Kidney glomerular epithelial cell (primary cell): Measurements from ENCODE around the gene FPR1.
"Not testable (repeated sequence)": the region's sequence is repeated elsewhere in the genome, so short reads cannot be mapped to it uniquely, and the experiment has no call there.

ENCODE experiments used
- DNase-seq: peaks from one replicate; lab custom pipeline; 2025; lab: John Stamatoyannopoulos, UW

Gene FPR1

GRCh38 chr19:51779703-51780102 is 28.0 kb upstream of the FPR1 start:
- no peak for DNase-seq

GRCh38 chr19:51779181-51779580 is 27.5 kb upstream of the FPR1 start:
- no peak for DNase-seq

GRCh38 chr19:51777570-51778462 is 26.1 kb upstream of the FPR1 start:
- DNase-seq = peak; percentile 36

DNA sequence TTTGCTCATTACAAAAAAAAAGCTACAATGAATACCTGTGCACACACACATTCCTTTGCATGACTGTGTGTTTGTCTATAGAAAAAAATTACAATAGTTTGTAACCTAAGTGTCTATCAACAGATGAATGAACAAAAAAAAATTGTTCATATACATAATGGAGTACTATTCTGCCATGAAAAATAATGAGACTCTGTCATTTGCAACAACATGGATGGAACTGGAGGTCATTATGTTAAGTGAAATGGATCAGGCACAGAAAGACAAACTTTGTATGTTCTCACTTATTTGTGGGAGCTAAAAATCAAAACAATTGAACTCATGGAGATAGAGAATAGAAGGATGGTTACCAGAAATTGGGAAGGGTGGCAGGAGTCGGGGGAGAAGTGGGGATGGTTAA is 24.9 kb upstream of the FPR1 start:
- DNase-seq = not testable (repeated sequence)

DNA sequence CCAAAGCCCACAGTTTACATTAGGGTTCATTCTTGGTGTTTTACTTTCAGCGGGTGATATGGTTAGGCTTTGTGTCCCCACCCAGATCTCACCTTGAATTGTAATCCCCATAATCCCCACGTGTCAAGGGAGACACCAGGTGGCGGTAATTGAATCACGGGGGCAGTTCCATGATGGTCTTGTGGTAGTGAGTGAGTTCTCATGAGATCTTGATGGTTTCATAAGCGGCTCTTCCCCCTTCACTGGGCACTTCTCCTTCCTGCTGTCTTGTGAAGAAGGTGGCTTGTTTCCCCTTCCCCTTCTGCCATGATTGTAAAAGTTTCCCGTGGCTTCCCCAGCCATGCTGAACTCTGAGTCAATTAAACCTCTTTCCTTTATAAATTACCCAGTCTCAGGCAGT is 21.3 kb upstream of the FPR1 start:
- DNase-seq = no peak

- no peak for DNase-seq
Measured at GRCh38 chr19:51771376-51772130, 19.9 kb upstream of the FPR1 start.

DNA sequence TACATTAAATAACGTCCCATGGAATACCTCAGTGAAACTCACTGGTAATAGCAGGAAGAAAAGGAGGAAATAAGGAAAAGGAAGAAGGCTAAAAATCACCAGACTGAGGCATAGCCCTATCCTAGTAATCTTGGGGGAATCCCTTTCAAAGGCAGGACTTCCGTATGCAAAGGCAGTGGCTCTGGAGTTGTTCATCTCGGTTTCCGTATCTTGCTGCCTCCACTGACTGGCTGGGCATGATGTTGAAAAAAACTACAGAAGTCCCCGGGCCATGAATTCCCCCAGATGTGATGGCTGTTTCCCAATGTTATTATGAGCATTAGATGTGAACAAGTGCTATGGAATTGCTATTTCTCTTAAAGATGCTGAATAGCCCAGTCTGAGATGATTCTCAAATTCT is 14.8 kb upstream of the FPR1 start:
- DNase-seq = no peak

- DNase-seq = no peak
Measured at GRCh38 chr19:51765086-51765485, 13.4 kb upstream of the FPR1 start.

DNA sequence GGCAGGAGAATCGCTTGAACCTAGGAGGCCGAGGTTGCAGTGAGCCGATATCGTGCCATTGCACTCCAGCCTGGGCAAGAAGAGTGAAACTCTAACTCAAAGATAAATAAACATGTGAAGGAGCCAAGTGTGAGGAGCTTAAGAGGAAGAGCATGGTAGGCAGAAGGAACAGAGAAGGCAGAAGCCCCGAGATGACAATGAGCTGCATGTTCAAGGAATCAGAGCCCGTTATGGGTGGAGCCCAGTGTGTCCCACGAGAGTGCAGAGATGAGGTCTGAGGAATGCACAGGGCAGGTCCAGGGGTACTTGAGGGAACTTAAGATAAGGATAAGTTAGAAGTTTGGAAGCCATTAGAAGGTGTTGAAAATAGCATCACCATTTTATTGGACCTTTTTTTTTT is 10.0 kb upstream of the FPR1 start:
- no peak for DNase-seq

DNA sequence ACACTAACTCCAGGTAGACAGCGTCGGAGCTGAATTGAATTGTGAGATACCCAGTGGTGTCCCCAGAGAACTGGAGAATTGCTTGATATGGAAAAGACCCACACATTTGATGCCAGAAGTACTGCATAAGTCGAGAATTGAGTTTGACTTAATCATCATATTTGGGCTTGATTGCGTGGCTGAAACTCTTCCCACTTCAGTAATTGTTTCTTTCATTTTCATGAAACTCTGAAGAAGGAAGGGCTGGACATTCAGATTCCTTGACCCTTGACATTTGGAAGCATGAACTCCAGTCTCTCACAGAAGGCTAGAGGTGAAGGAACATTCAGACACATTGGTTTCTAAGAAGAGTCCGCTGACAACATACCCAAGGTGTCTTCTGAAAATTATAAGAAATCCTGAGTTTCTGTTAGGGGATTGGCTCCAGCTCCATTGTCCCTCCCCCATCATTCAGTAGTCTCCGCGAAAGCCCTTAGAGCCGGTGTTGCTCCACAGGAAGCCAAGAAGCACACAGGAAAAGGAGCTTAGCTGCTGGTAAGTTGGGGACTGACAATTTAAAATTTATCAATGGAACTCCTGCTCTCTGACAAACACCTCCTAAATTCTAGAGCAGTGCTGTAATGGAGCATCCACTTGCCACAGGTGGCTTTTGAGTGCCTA is 9.1 kb upstream of the FPR1 start, which contains the start of gene FPR2:
FPR2 (plus strand) TSS at position 484 of the 660 bp plus-strand sequence. CDS start 7,479 bp downstream, outside the sequence.
- no peak for DNase-seq

DNA sequence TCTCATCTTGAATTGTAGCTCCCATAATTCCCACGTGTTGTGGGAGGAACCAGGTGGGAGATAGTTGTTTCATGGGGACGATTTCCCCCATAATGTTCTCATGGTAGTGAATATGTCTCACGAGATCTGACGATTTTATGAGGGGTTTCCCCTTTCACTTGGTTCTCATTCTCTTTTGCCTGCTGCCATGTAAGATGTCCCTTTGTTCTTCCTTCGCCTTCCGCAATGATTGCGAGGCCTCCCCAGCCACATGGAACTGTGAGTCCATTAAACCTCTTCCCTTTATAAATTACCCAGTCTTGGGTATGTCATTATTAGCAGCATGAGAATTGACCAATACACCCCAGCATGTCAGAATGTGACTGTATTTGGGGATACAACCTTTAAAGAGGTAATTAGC is 3.9 kb upstream of the FPR1 start:
- no peak for DNase-seq

- no peak for DNase-seq
Measured at GRCh38 chr19:51754770-51755169, 3.1 kb upstream of the FPR1 start.

DNA sequence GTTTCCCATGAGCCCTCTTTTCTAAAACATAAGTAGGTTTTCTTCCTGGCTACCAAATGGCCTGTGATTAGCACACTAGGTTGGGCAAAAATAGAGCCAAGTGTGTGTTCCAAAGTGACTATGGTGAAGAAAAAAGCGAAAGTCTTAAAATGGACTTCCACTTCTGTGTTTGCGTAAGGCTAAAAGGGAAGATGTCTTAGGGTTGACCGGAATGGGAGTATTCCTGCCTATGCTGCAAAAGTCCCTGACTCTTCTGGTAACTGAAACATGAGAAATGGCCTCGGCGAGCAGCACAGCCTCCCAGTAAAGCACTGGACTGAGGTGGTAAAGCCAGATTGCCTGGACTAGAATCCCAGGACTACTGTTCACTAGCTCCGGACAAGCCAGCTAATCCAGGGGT is 2.4 kb upstream of the FPR1 start:
- no peak for DNase-seq

GRCh38 chr19:51750400-51751094 is 1.1 kb downstream of the FPR1 start:
- DNase-seq = no peak

DNA sequence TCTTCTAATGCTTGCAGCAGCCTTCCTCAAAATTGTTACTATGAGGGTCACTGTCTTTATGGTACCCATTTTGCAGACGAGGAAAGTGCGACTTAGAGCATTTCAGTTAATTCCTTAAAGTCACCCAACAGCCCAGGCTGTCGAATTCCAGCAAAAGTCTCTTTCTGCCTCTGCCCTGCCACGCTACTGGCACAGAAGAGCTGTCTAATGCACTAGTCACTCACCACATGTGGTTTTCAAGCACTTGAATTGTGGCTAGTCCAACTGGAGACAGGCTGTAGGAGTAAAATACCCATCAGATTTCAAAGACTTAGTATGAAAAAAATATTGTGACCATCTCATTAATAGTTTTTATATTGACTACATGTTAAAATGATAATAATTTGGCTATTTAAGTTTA is 1.7 kb downstream of the FPR1 start:
- no peak for DNase-seq

GRCh38 chr19:51746731-51747130 is 4.9 kb downstream of the FPR1 start:
- no peak for DNase-seq

DNA sequence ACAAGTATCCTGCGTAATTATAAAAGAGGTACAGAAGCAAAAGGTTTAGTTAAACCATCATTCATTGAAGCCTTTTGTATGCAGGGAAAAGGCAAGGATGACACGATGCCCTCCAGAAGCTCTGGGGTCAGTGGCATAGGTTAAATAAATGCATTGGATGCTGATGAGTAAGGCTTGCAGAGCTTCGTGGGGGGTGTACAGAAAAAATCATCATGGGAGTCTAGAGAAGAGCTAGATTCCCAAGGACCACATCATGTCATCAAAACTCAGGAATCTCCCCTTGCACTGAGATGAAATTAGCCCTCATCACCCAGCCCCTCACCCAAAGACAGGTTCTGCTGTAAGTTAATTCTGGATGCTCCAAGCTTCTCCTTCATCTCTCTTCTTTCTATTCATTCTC is 8.3 kb downstream of the FPR1 start:
- no peak for DNase-seq

DNA sequence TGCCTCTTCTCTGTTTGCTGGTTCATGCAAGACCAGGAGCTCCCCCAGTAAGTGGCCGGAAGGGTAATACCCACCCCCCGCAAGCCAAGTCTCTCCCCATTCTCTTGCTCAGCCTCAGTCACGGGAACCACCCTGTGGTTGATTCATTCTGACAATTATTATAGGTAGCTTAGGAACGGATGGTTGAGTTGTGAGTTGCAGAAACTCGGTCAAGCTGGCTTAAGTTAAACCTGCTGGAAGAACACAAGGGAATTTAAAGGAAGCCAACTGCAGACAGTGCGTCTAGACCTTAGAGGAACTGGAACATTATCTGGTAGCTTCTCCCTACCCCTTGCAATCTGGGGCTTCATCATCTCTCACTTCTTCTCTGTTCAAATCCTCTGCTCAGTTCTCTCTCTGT is 8.9 kb downstream of the FPR1 start:
- peak; percentile 28 for DNase-seq

DNA sequence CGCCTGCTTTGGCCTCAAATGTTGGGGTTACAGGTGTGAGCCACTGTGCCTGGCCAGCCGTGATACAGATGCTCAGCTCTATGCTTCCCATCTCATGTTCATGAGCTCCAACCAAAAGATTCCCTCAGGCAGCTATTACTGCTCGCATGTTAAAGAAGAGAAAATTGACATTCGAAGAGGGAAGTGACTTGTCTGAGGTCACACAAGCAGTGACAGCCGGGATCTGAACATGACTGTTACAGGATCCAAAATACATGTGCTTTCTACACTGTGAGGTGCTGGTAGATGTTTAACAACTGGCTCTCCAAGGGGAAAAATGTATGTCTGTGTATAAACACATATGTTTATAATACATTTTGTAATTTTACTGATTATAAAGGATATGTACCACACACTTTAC is 11.3 kb downstream of the FPR1 start:
- DNase-seq = no peak

- DNase-seq = no peak
Measured at GRCh38 chr19:51739466-51740213, 12.0 kb downstream of the FPR1 start.

DNA sequence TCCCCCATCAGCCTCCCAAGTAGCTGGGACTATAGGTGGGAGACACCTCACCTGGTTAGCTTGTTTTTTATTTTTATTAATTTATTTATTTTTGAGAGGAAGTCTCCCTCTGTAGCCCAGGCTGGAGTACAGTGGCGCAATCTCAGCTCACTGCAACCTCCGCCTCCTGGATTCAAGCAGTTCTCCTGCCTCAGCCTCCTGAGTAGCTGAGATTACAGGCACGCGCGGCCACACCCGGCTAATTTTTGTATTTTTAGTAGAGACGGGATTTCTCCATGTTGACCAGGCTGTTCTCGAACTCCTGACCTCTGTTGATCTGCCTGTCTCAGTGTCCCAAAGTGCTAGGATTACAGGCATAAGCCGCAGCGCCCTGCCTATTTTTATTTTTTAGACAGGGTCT is 13.2 kb downstream of the FPR1 start:
- DNase-seq = not testable (repeated sequence)
